HG02678 (cell line): ENCODE data around the gene CUL7.
"Not testable (repeated sequence)": the region's sequence is repeated elsewhere in the genome, so short reads cannot be mapped to it uniquely, and the experiment has no call there.

Source experiments
- ATAC-seq: cut with Tn5 transposase; IDR thresholded peaks from one replicate; pipeline ENCODE4 v1.9.1; 2021; ENCODE audit warnings: mild to moderate bottlenecking, moderate library complexity; ENCODE audit not compliant: unreplicated experiment

Gene CUL7

GRCh38 chr6:43019152-43019551 is 34.5 kb downstream of the CUL7 start:
- no peak for ATAC-seq

- no peak for ATAC-seq
Observed at GRCh38 chr6:43016943-43017334, 36.7 kb downstream of the CUL7 start.

- ATAC-seq: no peak
Observed at GRCh38 chr6:43016176-43016942, 37.3 kb downstream of the CUL7 start.

GRCh38 chr6:43014434-43014909 is 39.2 kb downstream of the CUL7 start:
- ATAC-seq: no peak

GRCh38 chr6:43013843-43014433 is 39.7 kb downstream of the CUL7 start, which contains the start of the genes KLHDC3 and MEA1:
Gene KLHDC3 (plus strand): TSS chr6:43014249. CDS start chr6:43017193, 2,944 bp downstream.
Gene MEA1 (minus strand): TSS chr6:43013946. CDS start chr6:43013813, 133 bp downstream.
- peak; percentile 93 for ATAC-seq

- ATAC-seq: no peak
Observed at GRCh38 chr6:43013097-43013842, 40.4 kb downstream of the CUL7 start.

GRCh38 chr6:43012364-43012763 is 41.3 kb downstream of the CUL7 start:
- no peak for ATAC-seq

- ATAC-seq: no peak
Observed at GRCh38 chr6:43011207-43011606, 42.4 kb downstream of the CUL7 start.

GRCh38 chr6:43009124-43009523 is 44.5 kb downstream of the CUL7 start:
- no peak for ATAC-seq

GRCh38 chr6:43007126-43007525 is 46.5 kb downstream of the CUL7 start:
- ATAC-seq: no peak

GRCh38 chr6:43006251-43006650 is 47.4 kb downstream of the CUL7 start:
- ATAC-seq: no peak

- no peak for ATAC-seq
Observed at GRCh38 chr6:43005844-43006243, 47.8 kb downstream of the CUL7 start.

GRCh38 chr6:43001843-43002242 is 51.8 kb downstream of the CUL7 start:
- ATAC-seq: no peak

GRCh38 chr6:42998205-42998604 is 55.4 kb downstream of the CUL7 start:
- ATAC-seq: not testable (repeated sequence)

- ATAC-seq: no peak
Observed at GRCh38 chr6:42996513-42996912, 57.1 kb downstream of the CUL7 start.

- ATAC-seq: no peak
Observed at GRCh38 chr6:42993445-42993844, 60.2 kb downstream of the CUL7 start.

GRCh38 chr6:42989923-42990322 is 63.7 kb downstream of the CUL7 start:
- no peak for ATAC-seq

GRCh38 chr6:42988486-42989020 is 65.1 kb downstream of the CUL7 start:
- no peak for ATAC-seq
